HG03159 (cell line): ENCODE data around the gene METTL3.

ENCODE experiments used
- ATAC-seq: cut with Tn5 transposase; IDR thresholded peaks from one replicate; pipeline ENCODE4 v1.9.1; 2021; ENCODE audit warnings: mild to moderate bottlenecking, moderate library complexity; ENCODE audit not compliant: unreplicated experiment

Gene METTL3

DNA sequence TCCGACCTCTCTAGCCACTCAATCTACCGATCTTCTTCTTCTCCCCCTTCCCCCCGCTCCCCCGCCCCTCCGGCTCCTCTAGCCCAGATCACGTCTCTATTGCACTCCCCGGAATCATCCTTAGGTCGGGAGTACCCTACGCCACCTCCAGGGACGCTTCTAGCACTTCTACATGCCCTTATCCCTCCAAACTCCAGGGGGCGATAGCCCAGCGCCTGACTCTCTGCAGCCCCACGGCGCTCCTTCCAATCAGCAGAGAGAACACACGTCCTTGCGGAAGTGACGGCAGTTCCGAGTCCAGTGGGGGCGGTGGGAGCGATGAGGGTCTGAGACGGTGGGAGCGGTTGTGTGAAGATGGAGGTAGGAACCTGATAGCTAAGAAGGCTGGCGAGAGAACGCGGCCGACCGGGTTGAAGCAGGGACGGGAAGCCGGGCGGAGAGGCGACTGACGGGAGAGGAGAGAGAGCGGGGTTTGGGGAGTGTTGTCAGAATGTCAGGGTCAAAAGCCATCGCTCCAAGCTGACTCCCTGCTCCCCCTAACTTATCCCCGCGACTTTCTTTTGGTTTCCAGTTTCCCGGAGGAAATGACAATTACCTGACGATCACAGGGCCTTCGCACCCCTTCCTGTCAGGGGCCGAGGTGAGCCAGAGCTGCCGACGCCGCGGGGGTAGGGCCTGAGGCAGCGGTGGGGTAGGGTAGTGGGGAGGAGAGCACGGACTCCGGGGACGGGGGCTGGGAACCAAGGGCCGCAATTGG is 34.0 kb downstream of the METTL3 start, which contains the start of the genes RAB2B and TOX4:
Gene RAB2B (minus strand): TSS at position 35 of the 757 bp plus-strand sequence. CDS start 87 bp downstream, outside the sequence.
Gene TOX4 (plus strand): TSS at position 271 of the 757 bp plus-strand sequence. CDS start 84 bp downstream, at position 355.
- ATAC-seq: peak; percentile 99

GRCh38 chr14:21476523-21476924 is 34.6 kb downstream of the METTL3 start:
- ATAC-seq: no peak

GRCh38 chr14:21475767-21476522 is 35.2 kb downstream of the METTL3 start:
- ATAC-seq: no peak

- no peak for ATAC-seq
Measured at GRCh38 chr14:21467616-21468015, 43.5 kb downstream of the METTL3 start.

GRCh38 chr14:21455912-21456667 is 55.0 kb downstream of the METTL3 start, which contains the start of gene CHD8:
Gene CHD8, minus strand, starts transcription at chr14:21456123. Its CDS starts 24,480 bp downstream, at chr14:21431643.
- ATAC-seq: peak; percentile 98

DNA sequence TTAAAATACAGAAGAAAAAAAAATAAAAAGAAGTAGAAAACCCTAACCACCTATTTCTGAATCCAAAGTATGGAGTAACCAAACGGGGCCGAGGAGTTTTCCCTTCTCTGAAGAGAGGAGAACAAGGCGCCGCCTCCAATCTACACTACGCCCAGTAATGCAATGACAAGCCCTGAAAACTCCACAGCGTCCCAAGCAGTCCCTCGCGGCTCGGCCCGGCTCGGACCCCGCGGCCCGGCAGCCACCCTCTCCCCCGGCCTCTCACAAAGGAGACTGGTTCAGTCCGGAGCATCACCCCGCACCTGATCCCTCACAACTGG is 55.6 kb downstream of the METTL3 start:
- peak; percentile 20 for ATAC-seq

GRCh38 chr14:21454843-21455544 is 56.1 kb downstream of the METTL3 start:
- no peak for ATAC-seq

DNA sequence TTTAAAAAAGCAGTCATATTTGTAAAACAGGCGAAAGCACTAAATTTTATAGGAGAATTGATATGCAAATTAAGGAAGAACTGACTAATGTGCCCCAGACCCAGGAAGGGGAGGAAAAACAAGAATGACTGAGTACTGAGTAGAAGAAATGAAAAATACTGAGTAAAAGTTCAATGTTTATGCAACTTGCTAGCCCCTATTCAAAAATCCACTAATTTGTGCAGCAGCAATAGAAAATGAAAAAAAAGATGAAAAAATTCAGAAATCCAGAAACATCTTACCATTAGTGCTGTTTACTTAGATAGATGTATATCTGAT is 61.3 kb downstream of the METTL3 start:
- no peak for ATAC-seq
